Non-pigmented ciliary epithelial cell (primary cell): Measurements from ENCODE around the gene ME3.
A peak's percentile ranks its signal among the peaks of the same experiment; 100 is the strongest.
"Not testable (repeated sequence)": the region's sequence is repeated elsewhere in the genome, so short reads cannot be mapped to it uniquely, and the experiment has no call there.

Experiments
- DNase-seq: peaks from one replicate; pipeline ENCODE4 v3.0.0-alpha.2; 2010; ENCODE audit warnings: low read depth

ME3 gene

GRCh38 chr11:86558841-86559240 lies 113.6 kb downstream of the ME3 start:
- DNase-seq, result no peak

DNA sequence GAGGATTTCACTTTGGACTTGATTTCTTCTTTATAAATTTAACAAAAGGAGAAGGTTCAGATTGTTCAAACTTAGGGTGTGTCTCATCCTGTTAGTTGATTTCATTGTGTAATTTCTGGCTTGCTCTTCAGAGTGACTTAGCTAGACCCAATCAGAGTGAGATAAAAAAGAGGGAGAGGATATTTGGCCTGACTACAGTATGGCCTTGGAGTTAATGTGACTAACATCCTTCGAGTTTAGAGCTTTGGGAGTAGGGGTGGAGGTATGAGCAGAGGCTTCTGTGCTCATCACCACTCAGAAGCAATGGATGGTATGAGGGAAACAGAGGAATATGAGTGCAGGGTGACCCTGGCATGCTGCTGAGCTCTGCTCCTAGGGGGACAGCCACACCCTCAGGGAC lies 114.2 kb downstream of the ME3 start:
- DNase-seq, result no peak

- no peak for DNase-seq
Measured at GRCh38 chr11:86555866-86556265, 116.5 kb downstream of the ME3 start.

DNA sequence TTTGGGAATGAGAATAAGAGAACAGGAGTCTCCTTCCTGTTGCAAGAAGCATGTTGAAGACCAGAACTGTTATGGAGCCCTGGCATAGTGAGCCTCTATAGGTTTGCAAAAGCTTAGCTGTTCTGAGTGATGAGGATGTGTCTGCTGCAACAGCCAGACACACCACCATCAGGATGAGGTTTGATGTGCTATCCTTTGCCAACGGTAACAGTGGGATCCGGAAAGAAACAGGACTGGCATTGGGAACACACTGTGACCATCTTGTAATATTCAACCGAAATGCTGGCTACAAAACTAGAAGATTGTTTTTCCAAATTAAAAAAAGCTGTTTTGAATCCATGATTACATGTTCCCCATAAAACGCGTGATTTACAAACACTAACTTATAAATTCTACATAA lies 117.0 kb downstream of the ME3 start:
- no peak for DNase-seq

DNA sequence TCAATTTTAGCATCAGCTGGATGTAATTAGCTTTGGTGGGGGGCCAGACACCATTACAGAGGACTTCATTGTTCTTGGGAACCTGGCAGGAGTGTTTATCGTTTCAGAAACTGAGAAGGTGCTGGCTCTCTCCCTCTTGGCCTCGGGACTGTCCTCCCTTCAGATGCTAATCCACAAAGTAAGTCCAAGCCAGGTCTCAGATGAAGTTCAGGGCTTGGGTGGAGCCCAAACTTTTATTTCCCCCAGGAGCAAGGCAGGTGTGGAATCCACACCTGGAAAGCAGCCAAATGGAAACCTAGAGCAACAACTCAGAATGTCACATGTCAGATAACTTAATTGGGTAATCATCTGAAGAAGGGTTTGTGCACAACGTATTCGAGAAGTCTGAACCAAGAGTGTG lies 119.2 kb downstream of the ME3 start:
- DNase-seq, result no peak

GRCh38 chr11:86551288-86552092 lies 120.9 kb downstream of the ME3 start:
- DNase-seq, result peak; percentile 92

DNA sequence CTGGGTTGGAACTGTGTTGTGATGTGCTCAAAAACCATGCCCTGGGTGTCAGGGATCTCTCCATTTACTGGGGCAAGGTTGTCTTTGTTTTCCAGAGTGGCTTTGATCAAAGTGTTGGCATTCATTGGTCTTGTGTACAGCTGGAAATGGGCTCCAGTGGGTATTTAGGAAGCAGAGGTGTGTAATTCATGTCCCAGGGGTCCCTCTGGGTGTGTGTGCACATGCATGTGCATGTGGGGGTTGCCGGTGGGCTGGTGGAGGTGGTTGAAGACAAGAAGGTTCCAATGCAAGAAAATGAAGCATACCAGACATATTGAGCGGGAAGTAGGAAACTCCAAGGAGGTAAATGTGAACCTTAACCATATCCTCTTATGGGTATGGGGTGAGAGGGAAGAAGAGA lies 121.7 kb downstream of the ME3 start:
- DNase-seq, result no peak

- DNase-seq, result no peak
Measured at GRCh38 chr11:86548271-86548917, 124.0 kb downstream of the ME3 start.

- DNase-seq, result no peak
Measured at GRCh38 chr11:86547727-86548126, 124.7 kb downstream of the ME3 start.

- DNase-seq, result not testable (repeated sequence)
Measured at GRCh38 chr11:86541299-86541698, 131.1 kb downstream of the ME3 start.

DNA sequence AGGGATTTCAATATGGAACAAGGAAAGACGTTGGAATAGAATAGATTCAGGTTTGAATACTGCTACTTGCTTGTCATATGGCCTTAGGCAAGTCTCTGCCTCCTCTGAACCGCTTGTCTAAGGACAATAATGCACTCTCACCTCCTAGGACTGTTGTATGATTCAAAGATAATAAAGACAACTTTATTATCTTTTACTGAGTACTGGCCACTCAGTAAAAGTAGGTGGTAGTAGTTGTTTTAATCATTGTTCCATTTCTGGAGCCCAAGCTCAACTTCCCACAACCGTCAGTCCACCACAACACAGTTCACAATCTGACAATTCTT lies 134.2 kb downstream of the ME3 start:
- DNase-seq, result no peak

DNA sequence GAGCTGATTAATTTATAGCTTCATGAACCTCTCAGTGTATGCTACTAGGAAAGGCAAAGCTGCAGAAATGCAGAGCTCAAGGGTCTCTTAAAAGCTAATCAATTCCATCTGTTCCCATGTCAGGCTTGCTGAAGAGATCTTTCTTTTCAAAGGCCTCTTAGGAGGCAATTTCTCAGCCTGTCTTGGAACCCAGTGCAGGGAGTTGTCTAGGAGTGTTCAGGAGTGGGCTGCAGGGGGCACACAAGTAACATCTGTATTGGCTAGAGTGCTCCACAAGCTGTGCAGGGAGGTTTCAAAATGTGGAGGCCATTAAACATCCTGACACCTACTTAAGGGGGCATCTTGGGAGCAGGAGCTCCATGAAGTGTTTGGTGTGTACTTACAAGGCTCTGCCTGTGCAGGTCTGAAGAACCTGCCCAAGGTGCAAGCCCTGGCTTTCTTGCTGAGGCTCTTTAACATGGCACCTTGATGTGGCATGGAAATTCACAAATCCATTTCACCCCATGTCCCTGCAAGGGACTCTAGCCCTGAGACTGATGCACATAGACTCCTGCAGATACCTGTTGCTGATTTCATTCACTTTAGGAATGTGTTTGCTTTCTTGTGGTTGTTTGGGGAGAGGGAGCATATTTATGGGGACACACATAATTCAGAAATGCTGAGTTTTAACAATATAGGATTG lies 134.7 kb downstream of the ME3 start:
- DNase-seq, result no peak

DNA sequence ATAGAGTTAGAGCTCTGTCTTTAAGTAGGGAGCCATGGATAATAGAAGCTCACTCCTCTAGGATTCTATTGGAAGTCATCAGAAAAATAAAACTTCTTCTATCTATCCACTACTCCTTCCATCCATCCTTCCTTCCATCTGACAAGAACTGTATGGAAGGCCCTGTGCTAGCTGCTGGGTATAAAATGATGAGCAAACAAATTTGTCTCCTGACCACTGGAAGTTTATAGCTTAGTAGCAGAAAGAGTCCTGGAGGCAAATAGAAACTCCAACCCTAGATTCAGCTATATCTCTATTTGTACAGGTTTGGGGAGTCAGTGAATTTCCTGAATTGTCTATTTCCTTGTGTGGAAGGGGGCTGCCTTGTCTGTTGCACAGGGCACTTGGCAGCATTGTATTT lies 136.6 kb downstream of the ME3 start:
- no peak for DNase-seq

DNA sequence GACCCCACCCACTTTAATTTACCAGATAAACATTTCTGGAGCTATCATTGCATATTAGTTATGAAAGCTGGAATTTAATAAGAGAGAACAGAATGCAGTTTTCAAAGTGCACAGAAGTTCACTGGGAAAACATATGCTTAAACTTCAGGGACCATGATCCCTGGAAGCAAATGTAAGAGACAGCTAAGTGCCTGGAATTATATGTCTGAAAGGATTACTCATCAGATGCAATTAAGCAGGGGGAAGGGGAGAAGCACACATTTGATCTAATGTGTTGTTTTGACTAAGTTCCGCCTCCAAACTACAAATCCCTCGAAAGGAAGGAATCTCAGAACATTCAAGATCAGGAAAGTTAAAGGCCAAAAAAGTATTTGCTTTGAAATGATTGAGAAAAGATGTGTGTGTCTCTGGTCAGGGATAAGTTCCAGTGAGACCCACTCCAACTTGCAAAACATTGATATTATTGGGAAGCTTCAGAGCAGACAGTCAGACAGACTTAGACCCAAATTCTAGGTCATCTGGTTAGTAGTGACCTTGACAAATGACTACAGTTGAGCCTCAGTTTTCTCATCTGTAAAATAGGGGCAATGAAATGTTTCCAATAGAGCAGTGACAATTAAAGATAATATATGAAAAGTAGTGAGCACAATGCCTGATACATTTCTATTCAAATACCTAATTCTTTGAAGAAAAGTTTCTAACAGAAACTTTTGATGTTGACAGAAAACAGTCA lies 147.6 kb downstream of the ME3 start:
- DNase-seq, result no peak

GRCh38 chr11:86523738-86524619 lies 148.4 kb downstream of the ME3 start:
- peak; percentile 97 for DNase-seq

- not testable (repeated sequence) for DNase-seq
Measured at GRCh38 chr11:86522512-86522911, 149.9 kb downstream of the ME3 start.

DNA sequence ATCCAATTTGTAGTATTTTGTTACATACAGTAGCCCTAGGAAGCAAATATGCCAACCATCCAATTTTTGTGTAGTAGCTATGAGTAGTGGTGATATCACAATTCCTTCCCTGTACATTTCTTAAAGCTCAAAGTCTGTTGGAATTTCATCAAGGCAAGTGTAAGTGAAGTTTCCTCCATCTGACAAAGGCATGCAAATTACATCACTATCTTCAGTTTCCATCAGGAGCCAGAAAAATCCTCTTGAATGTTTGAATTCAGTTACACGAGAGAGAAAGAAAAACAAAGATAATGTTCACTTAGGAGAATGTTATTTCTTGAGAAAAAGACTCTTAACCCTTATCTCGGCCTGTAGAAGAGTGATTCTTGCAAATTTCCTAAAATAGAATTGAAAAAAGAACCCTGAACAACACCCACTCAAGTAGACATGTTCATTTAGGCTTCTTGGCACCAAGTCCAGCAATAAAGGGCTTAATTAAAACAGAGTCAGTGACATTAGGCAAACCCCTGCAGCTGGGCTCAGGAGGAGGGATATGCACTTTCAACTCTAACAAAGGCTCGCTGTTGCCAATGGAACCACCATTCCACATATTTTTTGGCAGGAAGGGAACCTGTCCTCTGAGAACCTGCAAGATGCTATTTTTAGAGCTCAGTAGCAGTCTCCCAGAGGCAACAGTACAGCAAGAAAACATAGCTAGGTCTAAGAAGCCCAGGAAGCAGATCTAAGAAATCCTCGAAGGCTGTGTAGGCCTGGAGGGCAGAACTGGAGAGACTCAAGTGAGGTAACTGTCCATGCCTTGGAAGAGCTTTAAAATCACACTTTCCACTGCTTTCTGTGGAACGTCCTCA lies 153.1 kb downstream of the ME3 start:
- peak; percentile 84 for DNase-seq

- no peak for DNase-seq
Measured at GRCh38 chr11:86518211-86518610, 154.2 kb downstream of the ME3 start.

- no peak for DNase-seq
Measured at GRCh38 chr11:86517557-86517956, 154.9 kb downstream of the ME3 start.

GRCh38 chr11:86515297-86516094 lies 156.9 kb downstream of the ME3 start:
- peak; percentile 73 for DNase-seq
